Gastrocnemius medialis (tissue), 4 donors: ENCODE measurements around the gene GNG7. TPM values are rescaled to one million over a fixed set of nuclear protein-coding genes. Genes with fewer than 3 reads are reported as not detected.
"Not testable (repeated sequence)": the region's sequence is repeated elsewhere in the genome, so short reads cannot be mapped to it uniquely, and the experiment has no call there.

Experiments
- ATAC-seq, 2 donors: fragments of 150-250 bp; one replicate each; pipeline ENCODE4 v1.9.1; 2016
- DNase-seq, 2 donors: peaks; one replicate each; pipeline ENCODE4 v3.0.0-alpha.2; 2019
- H3K27ac ChIP-seq, 4 donors: fragments of 200-600 bp; sonication (generic); 1 replicate in 1 of 4; 2 replicates in 3 of 4; pipeline ENCODE4 v1.5.1; 2016 to 2018; ENCODE audit warnings: mild to moderate bottlenecking in 2 of 4, moderate library complexity in 1 of 4
- H3K27me3 ChIP-seq, 3 donors: fragments of 200-600 bp; sonication (generic) in 2 of 3; 1 replicate in 1 of 3; 2 replicates in 2 of 3; pipeline versions ENCODE4 v1.5.1 to v1.6.0; 2016 to 2019; ENCODE audit warnings: mild to moderate bottlenecking in 1 of 3, moderate library complexity in 1 of 3
- H3K36me3 ChIP-seq, 2 donors: fragments of 200-600 bp; sonication (generic) in 1 of 2; one replicate each; pipeline ENCODE4 v1.5.1; 2017 to 2018
- H3K4me1 ChIP-seq, 2 donors: fragments of 200-600 bp; sonication (generic) in 1 of 2; one replicate each; pipeline ENCODE4 v1.5.1; 2016 to 2017; ENCODE audit warnings: mild to moderate bottlenecking in 2 of 2
- H3K4me3 ChIP-seq, 4 donors: fragments of 200-600 bp; sonication (generic) in 3 of 4; 1 replicate in 1 of 4; 2 replicates in 3 of 4; pipeline ENCODE4 v1.5.1; 2016 to 2019; ENCODE audit warnings: mild to moderate bottlenecking in 2 of 4
- H3K9me3 ChIP-seq, 3 donors: fragments of 200-600 bp; sonication (generic) in 2 of 3; 1 replicate in 1 of 3; 2 replicates in 2 of 3; pipeline ENCODE4 v1.5.1; 2016 to 2019
- POLR2A ChIP-seq, 2 donors: fragments of 450-650 bp; IDR thresholded peaks; one replicate each; pipeline ENCODE4 v1.6.1; 2017; ENCODE audit warnings: antibody characterized with exemption in 2 of 2, mild to moderate bottlenecking in 2 of 2, moderate library complexity in 2 of 2
- in situ Hi-C, 4 donors: fragments of 200-750 bp; cut with MboI; loops; one replicate each; pipeline versions ENCODE4 v1.15.0 to v1.8.0; 2017; ENCODE audit warnings: low sequenced_read_pairs in 4 of 4
- intact Hi-C: fragments of 100-400 bp; cut with DNase I; formaldehyde crosslinking; loops from one replicate; pipeline ENCODE4 v1.15.1; 2023; ENCODE audit warnings: low total_unique reads
- total RNA-seq, 4 donors: library from RNA; depleted of rRNA; stranded (reverse); fragments of >200 nt; gene quantifications; one replicate each; pipeline versions ENCODE4 v1.1.0 to v1.2.3, GENCODE V29; 2016
- TF ChIP-seq, protein P1 (sequence below), 5 experiments: fragments of 450-650 bp in 3 of 5; fragments of 200-600 bp in 2 of 5; sonication (generic) in 2 of 5; IDR thresholded peaks in 4 of 5; conservative IDR thresholded peaks in 1 of 5; 1 replicate in 4 of 5; 2 replicates in 1 of 5; pipeline ENCODE4 v1.5.1; 2016 to 2019; ENCODE audit warnings: antibody characterized with exemption in 5 of 5, mild to moderate bottlenecking in 3 of 5, moderate library complexity in 3 of 5

Gene GNG7
- total RNA-seq, 4 donors from 2014 or later, result 0.46 to 1.1 (median 0.62) TPM

DNA sequence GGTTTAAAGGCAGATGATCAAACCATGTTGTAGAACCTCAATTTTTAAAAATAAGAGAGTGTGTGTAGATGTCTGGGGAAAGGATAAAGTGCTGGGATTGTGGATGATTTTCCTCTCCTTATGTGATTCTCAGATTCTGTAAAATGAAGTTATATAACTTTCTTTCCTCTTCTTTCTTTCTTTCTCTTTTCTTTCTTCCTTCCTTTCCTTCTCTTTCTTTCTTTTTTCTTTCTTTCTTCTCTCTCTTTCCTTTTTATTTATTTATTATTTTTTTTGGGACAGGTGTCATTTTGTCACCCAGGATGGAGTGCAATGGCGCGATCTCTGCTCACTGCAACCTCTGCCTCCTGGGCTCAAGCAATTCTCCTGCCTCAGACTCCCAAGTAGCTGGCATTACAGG is 144.0 kb downstream of the GNG7 start:
- DNase-seq, result no peak
- Histone ChIP-seq H3K9me3 (no peaks in the 10 kb centered on the region), H3K4me3 (no peak overlapping the region), H3K4me1 (no peaks in the 10 kb centered on the region), H3K27me3 (no peaks in the 10 kb centered on the region), H3K36me3 (no peaks in the 10 kb centered on the region), H3K27ac (no peak overlapping the region)
- ATAC-seq, result no peak
- in situ Hi-C loops (no loop called here), intact Hi-C loops (no loop called here)
- TF ChIP-seq, protein P1, sequence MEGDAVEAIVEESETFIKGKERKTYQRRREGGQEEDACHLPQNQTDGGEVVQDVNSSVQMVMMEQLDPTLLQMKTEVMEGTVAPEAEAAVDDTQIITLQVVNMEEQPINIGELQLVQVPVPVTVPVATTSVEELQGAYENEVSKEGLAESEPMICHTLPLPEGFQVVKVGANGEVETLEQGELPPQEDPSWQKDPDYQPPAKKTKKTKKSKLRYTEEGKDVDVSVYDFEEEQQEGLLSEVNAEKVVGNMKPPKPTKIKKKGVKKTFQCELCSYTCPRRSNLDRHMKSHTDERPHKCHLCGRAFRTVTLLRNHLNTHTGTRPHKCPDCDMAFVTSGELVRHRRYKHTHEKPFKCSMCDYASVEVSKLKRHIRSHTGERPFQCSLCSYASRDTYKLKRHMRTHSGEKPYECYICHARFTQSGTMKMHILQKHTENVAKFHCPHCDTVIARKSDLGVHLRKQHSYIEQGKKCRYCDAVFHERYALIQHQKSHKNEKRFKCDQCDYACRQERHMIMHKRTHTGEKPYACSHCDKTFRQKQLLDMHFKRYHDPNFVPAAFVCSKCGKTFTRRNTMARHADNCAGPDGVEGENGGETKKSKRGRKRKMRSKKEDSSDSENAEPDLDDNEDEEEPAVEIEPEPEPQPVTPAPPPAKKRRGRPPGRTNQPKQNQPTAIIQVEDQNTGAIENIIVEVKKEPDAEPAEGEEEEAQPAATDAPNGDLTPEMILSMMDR (IDR thresholded peaks at IDR 0.05 in 4 of 5, conservative IDR thresholded peaks at IDR 0.05 in 1 of 5), result no peak
- no peak for TF ChIP-seq POLR2A (IDR thresholded peaks at IDR 0.05)

DNA sequence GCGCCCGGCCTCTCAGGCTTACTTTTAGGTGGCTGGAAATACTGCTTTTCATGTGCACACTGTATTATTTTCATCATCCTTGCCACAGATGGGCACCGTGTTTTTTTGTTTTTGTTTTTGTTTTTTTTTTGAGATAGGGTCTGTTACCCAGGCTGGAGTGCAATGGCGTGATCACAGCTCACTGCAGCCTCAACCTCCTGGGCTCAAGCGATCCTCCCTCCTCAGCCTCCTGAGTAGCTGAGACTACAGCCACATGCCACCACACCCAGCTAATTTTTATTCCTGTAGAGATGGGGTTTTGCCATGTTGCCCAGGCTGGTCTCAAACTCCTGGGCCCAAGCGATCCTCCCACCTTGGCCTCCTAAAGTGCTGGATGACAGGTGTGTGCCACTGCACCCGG is 144.4 kb downstream of the GNG7 start:
- DNase-seq, H3K4me3 ChIP-seq, ATAC-seq, H3K36me3 ChIP-seq, in situ Hi-C loops, intact Hi-C loops, H3K9me3 ChIP-seq, H3K27me3 ChIP-seq, H3K27ac ChIP-seq, H3K4me1 ChIP-seq: not testable (repeated sequence)

DNA sequence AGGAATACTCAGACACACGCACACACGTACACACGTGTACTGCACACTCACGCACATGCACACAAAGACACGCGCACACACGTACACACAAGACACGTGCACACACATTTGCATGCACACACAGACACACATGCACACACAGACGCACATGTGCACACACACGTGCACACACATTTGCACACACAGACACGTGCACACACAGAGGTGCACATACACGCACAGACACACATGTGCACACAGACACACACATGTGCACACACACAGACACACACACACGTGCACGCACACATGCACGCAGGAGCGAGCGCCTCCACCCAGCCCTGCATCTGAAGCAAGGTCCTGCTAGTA is 145.4 kb downstream of the GNG7 start:
- TF ChIP-seq POLR2A (IDR thresholded peaks at IDR 0.05), result no peak
- TF ChIP-seq, protein P1 (IDR thresholded peaks at IDR 0.05 in 4 of 5, conservative IDR thresholded peaks at IDR 0.05 in 1 of 5), result no peak
- ATAC-seq (no peak), DNase-seq (no peak)
- no peaks in the 10 kb centered on the region for H3K36me3 ChIP-seq
- H3K4me1 ChIP-seq, result no peaks in the 10 kb centered on the region
- in situ Hi-C loops (no loop called here), intact Hi-C loops (no loop called here)
- H3K4me3 ChIP-seq, result no peak overlapping the region
- no peak overlapping the region for H3K27ac ChIP-seq
- H3K27me3 ChIP-seq, result no peaks in the 10 kb centered on the region
- no peaks in the 10 kb centered on the region for H3K9me3 ChIP-seq

DNA sequence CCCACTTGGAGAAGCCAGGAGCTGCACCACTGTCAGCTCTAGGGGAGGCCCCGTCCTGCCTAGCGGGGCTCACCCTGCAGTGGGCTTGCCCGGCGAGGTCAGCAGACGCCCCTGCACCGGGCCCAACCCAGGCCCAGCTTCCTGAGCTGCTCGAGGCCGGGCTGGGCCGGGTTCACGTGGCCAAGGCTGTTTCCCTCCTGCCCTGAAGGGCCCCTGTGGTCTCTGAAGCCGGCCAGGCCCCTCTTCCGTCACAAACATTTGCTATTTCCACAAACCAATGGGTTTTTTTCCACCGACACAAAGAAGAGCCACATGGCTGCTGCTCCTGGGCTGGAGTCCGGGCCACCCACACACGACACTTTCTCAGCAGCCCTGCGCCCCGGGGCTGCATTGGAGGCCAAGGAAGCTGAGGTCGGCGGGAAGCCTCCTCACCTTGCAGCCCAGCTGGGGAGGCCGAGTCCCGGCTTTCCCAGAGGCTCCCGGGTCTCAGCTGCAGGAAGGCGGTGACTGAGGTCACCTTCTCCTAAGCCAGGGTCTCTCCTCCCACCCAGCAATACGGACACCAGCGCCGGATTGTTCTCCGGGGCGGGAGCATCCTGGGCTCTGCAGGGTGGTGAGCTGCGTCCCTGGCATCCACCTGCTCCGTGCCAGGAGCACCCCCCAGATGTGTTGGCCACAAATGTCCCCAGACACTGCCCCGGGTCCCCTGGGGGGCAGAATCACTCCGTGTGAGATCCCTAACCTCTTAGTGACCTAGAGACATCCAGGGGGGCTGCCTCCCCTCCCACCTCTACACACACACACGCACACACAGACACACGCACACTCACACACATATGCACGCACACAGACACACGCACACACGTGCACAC is 146.0 kb downstream of the GNG7 start:
- no peak for ATAC-seq
- H3K27ac ChIP-seq, result no peak overlapping the region

More for the DNA sequence above, 146.0 kb downstream of the GNG7 start:
- TF ChIP-seq, protein P1 (IDR thresholded peaks at IDR 0.05 in 4 of 5, conservative IDR thresholded peaks at IDR 0.05 in 1 of 5), result no peak
- TF ChIP-seq POLR2A (IDR thresholded peaks at IDR 0.05), result no peak
- Histone ChIP-seq H3K4me3 (no peak overlapping the region), H3K4me1 (no peaks in the 10 kb centered on the region), H3K27me3 (no peaks in the 10 kb centered on the region), H3K9me3 (no peaks in the 10 kb centered on the region), H3K36me3 (no peaks in the 10 kb centered on the region)
- DNase-seq, result no peak
- intact Hi-C loops, result no loop called here
- in situ Hi-C loops, result no loop called here
